ENCODE results near the gene GRAMD1B.

GRAMD1B gene

DNA sequence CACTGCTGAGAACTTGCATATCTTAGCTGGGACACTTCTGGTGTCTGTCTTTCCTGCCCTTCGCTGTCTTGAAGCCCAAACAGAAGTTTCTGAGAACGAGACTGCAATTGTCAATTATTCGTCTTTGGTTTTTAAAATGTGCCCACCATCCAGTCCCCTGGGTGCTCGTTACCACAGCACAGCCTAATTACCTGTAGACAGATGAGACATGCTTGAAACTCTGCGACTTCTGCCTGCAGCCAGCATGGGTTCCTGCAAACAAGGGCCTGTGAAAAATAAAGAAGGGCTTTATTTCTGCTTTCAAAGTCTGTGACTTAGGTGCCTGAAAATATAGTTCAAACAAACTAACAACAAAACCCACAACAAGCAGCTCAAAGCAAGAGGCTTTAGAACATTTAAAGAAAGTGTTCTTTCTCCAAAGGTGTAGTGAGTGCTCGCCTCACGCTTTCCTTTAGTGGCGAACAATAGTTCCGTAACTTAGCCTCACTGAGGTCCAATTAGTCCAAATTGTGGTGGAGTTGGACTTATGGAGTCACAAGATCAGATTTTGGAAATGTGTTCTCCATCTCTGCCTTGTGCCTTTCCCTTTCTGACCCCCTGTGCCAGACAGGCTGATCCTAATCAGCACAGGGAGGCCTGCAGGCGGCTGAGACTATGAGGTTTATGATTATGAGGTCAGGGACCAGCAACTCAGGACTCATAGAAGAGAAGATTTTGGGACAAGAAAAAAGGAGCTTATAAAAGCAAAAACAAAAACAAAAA lies 20.4 kb upstream of the GRAMD1B start:
- no peak for DNase-seq (ENCODE audit: low spot score)

DNA sequence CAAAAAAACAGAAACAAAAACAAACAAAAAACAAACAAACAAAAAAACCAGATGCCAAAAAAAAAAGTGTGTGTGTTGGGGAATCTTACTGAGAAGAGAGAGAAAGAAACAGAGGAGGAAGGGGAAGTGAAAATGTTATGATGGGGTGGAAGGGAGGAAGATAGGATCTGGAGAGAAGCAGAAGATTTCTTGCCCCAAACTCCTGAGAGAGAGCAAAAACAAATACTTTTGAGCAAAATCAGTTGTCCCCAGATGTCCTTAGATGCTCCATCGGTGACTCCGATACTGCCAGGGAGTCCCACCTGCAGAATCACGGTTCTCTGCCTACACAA lies 19.9 kb upstream of the GRAMD1B start:
- DNase-seq (ENCODE audit: low spot score), result no peak

DNA sequence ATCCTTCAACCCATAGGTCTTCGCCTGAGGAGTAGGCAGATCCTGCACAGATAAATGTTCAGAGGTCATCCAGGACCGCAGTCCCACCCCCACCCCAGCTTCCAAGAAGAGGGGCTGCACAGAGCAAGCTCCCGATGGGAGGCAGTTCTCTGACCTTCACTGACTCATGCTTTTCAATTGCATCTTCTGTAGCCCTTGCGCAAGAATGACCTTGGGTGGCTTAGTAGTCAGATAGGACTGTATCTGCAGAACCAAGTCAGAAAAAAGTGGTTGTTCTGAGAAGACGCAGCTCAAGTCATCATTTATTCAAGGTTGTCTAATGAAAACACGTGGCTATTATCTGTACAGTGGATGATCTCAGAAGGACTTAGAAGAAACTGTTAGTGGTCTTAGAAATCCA lies 16.4 kb upstream of the GRAMD1B start:
- DNase-seq (ENCODE audit: low spot score), result no peak

DNA sequence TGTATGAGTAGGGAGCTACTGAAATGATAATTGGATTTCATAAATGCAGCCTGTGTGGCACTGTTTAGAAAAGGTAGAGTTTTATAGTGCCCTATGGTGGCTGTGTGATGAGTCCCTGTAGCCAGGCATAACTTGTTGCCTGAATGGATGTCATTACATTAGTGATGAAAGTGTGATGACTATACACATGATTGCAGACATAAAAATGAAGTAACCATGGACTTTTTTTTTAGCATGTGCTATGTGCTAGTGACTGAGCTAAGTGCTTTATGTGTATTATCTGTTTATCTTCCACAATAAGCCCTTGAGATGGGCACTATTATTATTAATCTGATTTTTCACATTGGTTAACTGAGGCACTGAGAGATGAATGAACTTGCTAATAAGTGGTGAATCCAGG lies 13.5 kb upstream of the GRAMD1B start:
- DNase-seq (ENCODE audit: low spot score), result no peak

DNA sequence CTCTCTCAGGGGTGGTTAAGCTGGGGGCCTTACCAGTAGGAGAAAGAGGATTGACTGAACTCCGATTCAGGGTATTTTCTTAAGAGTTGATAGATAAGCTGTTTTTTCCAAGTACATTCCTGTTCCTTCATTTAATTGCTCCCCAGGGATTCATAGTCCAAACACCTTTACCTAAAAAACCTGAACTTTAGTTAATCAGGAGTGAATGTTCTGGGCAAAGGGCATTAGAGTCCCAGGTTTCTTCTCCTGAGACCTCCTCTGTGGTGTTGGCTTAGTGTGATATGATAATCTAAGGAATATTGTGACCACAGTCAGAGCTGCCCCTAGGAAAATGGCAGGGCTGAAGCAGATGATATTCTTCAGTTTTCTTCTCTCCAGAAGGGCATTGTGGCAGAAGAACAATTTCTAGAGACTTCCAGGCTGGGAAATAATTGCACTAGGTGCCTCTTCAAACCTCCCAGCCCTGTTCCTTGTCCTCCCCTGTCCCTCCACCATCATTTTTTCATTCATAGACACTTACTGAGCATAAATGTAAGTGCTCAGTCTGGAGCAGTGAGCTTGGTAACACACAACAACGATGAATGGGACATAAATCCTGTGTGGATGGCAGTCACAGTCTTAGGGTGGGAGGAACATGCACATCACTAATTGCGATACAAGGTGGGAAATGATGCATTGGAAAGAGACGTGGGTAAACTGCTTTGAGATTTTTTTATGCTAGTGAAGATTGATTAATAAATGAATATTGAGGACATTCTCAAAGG lies 11.5 kb upstream of the GRAMD1B start:
- DNase-seq (ENCODE audit: low spot score), result no peak

DNA sequence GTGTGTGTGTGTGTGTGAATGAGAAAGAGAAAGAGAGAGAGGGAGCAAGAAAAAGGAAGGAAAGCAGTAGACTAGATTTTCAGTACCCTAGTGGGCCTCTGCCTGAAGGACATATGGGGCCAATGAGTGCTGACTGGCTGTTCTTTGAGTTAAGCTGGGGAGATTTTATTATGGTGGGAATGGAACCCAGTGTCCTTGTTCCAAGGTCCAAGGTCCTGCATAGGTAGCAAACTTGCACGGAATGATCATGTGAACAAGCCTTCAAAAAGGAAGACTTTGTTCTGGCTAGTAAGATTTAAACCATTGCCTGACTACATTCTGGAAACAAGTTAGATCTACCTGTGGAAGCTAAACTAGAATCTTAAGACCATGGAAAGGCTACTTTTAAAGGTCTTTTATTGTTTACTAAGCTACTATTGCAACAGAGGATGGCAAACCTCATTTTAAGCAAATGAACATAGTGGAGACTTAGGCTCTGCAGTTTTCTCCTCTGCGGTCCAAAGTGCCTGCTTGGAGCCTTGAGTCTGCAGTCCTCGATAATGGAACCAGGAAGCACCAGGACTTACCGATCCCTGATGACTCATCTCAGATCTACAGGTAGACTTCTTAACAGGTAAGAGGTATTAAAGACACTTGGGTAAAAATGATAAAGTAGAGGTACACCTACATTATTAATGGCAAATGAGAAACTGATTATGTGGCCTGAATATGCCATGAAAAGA lies 10.2 kb upstream of the GRAMD1B start:
- DNase-seq (ENCODE audit: low spot score), result no peak

DNA sequence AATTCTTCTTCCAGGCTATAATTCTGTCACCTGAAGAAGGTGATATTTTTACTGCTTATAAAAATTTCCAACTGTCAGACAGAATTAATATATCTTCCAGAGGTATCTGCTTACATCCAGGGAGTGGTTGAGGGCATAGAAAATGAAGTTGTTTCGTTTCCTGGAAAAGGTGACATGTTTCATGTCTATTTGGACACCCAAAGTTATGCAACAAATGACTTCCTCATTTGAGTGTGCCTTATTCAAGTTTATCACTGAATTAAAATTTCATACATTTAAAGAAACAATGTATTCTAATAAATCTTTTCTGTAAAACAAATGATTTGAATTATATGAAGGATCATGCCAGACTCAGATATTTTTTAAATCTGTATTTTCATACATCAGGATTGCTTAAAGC lies 8.5 kb upstream of the GRAMD1B start:
- no peak for DNase-seq (ENCODE audit: low spot score)

DNA sequence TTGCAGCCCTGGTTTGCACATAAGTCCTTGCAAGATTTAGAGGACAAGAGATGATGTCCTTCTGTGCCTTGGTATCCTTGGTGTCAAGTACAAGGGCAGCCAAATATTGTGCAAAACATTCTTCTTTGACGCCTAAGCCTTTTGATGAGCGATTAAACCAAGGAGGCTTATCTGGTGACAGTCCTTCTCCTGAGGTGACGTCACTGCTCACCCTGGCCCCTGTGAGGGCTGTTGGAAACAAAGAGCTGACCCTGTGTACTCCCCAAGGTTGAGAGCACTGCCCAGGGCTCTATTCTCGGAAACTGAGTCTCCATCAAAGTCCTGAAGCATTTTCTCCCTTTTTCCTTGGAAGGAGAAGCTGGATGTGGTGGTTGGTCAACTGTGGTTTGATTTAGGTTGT lies 4.7 kb upstream of the GRAMD1B start:
- no peak for DNase-seq (ENCODE audit: low spot score)

DNA sequence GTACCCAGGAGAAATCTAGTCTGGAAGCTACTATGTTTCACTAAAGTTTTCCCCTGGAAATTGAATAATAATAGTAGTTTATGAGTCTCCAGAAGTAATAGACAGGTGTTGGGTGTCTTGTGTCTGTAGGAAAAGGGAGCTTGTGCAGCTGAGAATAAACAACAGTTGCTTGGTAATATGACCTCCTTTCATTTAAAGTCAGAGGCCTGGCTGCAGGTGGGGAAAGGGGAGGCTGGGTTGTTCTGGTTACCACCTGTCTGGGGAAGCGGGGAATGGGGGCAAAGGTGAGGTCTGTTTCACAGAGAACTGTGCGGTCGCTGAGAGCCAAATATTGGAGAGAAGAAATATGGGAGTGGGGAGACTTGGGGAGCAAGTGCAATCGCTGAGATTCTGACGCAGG lies 3.3 kb upstream of the GRAMD1B start:
- DNase-seq (ENCODE audit: low spot score), result no peak

DNA sequence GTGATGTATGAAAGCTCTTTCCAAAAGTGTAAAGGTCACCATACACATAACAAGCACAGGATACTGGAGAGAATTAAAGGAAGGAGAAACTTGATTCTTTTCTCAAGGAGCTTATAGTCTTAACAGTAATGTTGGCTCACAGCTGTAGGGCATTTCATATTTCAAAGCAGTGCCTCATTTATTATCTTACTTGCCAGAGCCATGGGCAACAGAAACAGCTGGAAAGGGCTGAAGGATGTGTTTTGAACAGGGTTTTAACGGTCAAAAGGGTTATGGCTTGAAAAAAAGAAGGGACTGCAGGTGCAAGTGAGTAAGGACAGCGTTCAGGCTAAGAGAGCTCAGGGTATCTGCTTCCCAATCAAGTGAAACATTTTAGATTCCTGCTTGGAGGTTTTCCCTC lies 2.7 kb upstream of the GRAMD1B start:
- DNase-seq (ENCODE audit: low spot score), result no peak

DNA sequence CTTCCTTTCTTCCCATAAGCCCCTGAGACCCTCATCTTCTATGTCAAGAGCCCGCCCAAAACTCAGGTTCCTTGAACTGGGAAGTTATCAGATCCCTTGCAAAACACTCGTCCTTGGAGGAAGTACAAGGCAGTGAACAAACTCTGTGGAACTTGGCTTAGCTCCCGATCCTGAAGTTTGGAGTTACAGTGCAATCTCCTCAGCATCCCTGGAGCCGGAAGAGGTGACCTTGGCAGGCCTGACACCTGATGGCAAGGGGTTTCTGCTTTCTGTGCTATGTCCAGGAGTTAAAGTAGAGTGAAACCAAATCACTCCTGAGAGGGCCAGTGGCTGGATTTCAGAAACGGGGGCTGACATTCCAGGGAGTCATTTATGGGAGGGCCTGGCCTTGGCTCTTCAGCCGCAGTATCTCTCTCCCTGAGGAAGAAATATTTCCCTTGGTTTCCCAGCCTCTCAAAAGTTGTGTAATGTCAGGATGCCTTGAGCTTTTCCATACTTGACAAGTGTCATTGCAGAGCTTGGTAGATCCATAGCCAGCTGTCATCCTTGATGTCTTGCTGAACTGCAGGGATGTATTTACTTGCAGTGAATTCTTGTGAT lies 1.9 kb upstream of the GRAMD1B start:
- DNase-seq (ENCODE audit: low spot score), result no peak

DNA sequence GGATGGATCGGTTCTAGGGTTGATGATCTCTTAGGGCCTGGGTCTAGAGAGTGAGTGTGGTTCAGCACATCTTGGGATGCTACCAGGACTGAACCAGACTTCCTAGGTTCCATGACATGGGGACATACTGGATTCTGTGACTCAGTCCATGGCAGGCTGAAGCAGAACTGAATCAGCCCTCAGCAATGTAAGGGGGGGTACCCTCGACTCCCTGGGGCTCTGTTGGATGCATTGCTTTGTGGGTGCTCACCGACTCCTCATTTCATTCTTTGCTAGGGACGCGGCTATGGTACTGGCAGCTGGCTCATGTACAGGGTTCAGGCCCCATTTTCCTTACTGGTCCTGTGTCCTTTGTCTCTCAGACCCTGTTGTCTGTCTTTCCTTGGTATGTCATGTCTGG lies 733 bp upstream of the GRAMD1B start:
- peak; percentile 71 for DNase-seq (ENCODE audit: low spot score)

DNA sequence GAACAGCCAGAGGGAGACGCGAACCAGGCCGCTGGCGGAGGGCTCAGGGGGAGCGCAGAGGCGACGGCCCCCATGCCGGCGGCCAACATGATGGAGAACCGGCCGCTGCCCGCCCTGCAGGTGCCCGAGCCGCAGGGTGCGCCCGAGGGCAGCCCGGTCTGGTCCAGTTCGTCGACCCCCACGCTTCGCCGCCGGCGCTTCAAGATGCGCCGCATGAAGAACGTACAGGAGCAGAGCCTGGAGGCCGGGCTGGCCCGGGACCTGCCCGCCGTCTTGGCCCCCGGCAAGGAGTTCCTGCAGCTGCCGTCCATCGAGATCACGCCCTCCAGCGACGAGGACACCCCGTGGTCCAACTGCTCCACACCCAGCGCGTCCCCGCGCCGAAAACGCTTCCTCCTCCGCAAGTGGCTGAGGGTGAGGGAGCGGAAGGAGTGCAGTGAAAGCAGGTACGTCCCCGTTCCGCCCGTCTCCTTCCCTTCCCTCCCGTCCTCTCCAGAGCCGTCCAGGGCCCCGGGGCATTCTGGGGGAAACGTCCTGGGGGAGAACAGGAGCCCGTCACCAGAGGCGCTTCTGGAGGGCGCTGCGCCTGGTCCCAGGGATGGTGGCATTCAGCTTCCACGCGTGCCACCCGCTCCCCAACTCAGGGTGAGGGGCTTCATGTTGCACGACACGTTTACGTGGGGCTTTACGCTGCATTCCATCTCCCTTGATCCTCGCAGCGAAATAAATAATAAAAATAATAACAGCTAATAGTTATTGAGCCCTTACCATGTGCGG lies 840 bp downstream of the GRAMD1B start:
- DNase-seq (ENCODE audit: low spot score), result peak; percentile 51

DNA sequence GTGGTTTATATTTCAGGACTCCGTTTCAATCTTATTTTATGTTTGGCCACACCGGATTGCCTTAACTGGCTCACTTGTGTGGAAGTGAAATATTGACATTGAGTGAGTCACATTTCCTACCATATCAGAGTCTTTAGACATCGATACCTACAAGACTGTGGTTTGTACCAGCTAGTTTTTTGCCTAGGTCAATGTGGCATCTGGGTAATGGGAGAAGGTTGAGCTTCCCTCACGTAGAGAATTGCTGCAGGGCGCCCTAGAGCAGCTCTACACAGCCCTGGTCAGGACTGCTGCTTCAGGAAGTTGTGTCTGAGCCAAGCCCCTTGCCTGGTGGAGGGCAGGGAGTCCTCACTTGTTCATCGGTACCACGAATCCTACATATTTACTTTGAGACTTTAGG lies 1.6 kb downstream of the GRAMD1B start:
- no peak for DNase-seq (ENCODE audit: low spot score)

DNA sequence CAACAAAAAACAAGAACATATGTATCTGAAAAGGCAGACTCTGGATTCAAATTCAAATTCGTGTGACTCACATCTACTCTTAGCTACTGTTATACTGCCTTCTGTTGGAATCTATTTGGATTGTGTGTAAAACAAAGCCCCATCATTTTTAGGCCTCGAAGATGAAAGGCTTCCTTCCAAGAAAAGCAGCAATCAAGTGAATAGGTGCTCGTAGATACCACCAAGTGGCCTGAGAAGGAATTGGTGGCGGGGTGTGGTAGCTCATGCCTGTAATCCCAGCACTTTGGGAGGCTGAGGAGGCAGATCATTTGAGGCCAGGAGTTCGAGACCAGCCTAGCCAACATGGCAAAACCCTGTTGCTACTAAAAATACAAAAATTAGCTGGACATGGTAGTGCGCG lies 4.2 kb downstream of the GRAMD1B start:
- no peak for DNase-seq (ENCODE audit: low spot score)

DNA sequence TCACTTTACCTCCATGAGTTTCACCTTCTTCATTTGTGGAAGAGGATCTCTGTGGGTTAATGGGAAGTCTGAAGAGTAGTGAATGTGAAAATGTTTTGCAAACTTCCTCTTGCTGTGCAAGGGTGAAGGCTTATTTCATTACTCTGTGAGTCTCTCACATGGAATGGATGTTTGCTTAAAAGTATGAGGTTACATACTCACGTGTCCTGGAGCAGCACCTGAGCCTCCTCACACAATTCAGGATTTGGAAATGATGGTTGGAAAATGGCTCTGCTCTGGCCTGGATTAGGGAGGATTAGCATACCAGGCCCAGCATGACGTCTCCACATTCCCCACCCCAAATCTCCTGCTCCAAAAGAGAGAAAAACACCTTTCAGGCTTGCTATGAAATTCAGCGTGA lies 4.8 kb downstream of the GRAMD1B start:
- no peak for DNase-seq (ENCODE audit: low spot score)

DNA sequence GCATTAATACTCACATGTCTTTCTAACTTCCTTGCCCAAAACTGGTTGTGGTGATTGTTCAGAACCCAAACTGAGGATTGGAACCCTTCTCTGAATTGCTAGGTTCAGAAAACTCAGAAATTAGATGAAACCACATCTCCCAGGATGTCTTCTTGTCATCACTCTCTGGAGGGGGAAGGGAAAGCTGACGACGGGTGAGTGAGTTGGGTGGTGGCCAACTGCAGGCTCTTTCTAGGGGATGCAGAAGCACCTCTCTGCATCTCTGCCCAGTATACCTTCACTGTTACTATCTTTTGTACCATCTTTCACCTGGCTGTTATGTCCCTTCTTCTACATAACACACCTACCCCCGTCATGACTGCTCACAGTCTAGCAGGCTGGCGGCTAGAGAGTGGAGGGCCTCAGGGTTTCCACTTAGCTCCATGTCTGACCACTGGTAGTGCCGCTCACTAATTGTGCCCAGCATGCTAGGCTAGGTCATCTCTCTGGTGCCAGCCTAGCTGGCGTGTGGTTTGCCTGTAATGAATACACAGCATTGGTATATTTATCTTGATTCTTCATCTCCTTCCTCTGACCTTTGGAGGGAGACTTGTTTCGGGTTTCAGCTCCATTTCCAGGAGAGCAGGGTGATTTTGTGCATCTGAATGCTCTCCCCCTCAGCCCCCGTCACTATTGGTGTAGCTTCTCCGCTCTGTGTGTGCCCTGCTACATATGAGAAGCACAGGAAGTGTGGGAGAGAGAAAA lies 7.3 kb downstream of the GRAMD1B start:
- DNase-seq (ENCODE audit: low spot score), result no peak

DNA sequence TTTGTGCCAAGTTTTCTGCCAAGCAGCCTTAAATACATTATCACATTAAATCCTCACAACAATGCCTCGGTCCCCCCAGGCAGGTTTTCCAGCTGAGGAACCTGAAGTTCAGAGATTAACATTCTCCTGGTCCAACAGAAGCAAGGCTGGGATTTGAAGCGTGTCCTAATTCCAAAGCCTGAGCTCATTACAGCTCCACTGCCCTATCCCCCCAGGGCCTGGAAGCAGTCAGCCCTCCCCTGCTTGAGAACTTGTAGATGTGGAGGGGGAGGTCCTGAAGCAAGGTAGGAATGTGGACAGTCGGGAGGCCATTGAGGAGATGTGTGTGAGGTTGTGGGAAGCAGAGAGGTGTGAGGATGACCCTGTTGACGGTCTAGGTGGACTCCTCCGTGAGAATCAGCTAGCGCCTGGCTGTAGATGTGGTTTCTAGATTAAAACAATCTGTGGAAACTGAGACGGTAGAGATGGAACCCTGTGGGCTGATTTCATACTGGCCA lies 8.1 kb downstream of the GRAMD1B start:
- DNase-seq (ENCODE audit: low spot score), result no peak

DNA sequence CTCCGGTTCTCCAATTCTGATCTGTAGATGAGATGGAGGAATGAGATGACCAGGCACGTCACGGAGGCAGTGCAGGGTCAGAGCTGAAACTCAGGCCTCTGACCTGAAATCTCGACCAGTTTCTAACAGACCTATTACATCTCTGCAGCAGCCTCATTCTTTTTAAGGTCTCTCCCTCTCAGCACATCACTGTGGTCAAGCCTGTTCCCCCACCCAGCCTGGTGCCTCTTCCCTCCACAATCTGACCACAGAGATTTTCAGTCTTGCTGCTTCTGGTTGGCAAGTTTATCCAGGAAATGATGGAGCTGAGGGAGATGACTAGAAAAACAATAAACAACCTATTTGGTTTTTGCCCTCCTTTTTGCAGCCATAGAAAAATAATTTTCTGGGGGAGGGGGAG lies 9.5 kb downstream of the GRAMD1B start:
- DNase-seq (ENCODE audit: low spot score), result no peak

DNA sequence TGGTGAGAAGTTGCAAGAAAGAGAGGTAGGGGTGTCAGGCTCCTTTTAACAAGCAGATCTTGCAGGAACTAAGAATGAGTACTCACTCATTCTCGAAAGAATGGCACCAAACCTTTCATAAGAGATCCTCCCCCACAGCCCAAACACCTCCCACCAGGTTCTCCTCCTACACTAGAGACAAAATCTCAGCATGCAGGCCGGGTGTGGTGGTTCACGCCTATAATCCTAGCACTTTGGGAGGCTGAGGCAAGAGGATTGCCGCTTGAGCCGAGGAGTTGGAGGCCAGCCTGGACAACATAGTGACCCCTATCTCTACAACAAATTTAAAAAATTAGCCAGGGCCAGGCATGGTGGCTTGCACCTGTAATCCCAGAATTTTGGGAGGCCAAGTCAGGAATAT lies 11.1 kb downstream of the GRAMD1B start:
- no peak for DNase-seq (ENCODE audit: low spot score)

All from hepatic stellate cell (primary cell).